WTC11 (cell line): ENCODE results near the gene SERPINA6.

Experiments used
- ATF2 ChIP-seq: sonication (generic); formaldehyde crosslinking; IDR thresholded peaks from 2 replicates; pipeline ENCODE4 v1.8.1; 2022; ENCODE audit warnings: low read depth, missing genetic modification reagents, borderline replicate concordance
- ATF3 ChIP-seq: sonication (generic); formaldehyde crosslinking; conservative IDR thresholded peaks from 2 replicates; pipeline ENCODE4 v1.8.1; 2022; ENCODE audit warnings: mild to moderate bottlenecking, missing genetic modification reagents
- CREM ChIP-seq: sonication (generic); formaldehyde crosslinking; IDR thresholded peaks from 2 replicates; pipeline ENCODE4 v1.8.1; 2022; ENCODE audit warnings: mild to moderate bottlenecking, missing genetic modification reagents, moderate library complexity
- CTCF ChIP-seq: fragments of 200-600 bp; IDR thresholded peaks from 2 replicates; pipeline ENCODE4 v1.8.0; 2022; ENCODE audit warnings: antibody characterized with exemption
- JUN ChIP-seq: sonication (generic); formaldehyde crosslinking; IDR thresholded peaks from 2 replicates; pipeline ENCODE4 v1.8.0; 2023; ENCODE audit warnings: mild to moderate bottlenecking, missing genetic modification reagents
- MXD4 ChIP-seq: fragments of 250-450 bp; sonication (Bioruptor Pico); IDR thresholded peaks from 2 replicates; pipeline ENCODE4 v1.8.0; 2021; ENCODE audit warnings: mild to moderate bottlenecking, moderate library complexity, borderline replicate concordance
- NFATC4 ChIP-seq: fragments of 250-450 bp; sonication (Bioruptor Pico); IDR thresholded peaks from 2 replicates; pipeline ENCODE4 v1.9.0; 2021; ENCODE audit warnings: mild to moderate bottlenecking
- NFYB ChIP-seq: sonication (generic); formaldehyde crosslinking; conservative IDR thresholded peaks from 2 replicates; pipeline ENCODE4 v1.8.0; 2022; ENCODE audit warnings: low read depth, missing genetic modification reagents
- TEAD1 ChIP-seq: sonication (generic); formaldehyde crosslinking; IDR thresholded peaks from 2 replicates; pipeline ENCODE4 v1.8.0; 2022; ENCODE audit warnings: mild to moderate bottlenecking, missing genetic modification reagents
- TP53 ChIP-seq: sonication (generic); formaldehyde crosslinking; IDR thresholded peaks from 2 replicates; pipeline ENCODE4 v1.8.1; 2023; ENCODE audit warnings: mild to moderate bottlenecking, missing genetic modification reagents
- ZBTB21 ChIP-seq: sonication (generic); formaldehyde crosslinking; IDR thresholded peaks from 2 replicates; pipeline ENCODE4 v1.8.1; 2023; ENCODE audit warnings: mild to moderate bottlenecking, missing genetic modification reagents, borderline replicate concordance

GRCh38 chr14:94314890-94315289, 8.2 kb downstream of the SERPINA6 start:
- no peak for TF ChIP-seq CTCF
- TF ChIP-seq JUN (CRISPR knock-in tag): no peak
- TF ChIP-seq NFATC4 (CRISPR knock-in tag): no peak
- TF ChIP-seq TP53: no peak
- TF ChIP-seq MXD4 (CRISPR knock-in tag): no peak
- no peak for TF ChIP-seq ATF3 (CRISPR knock-in tag)
- no peak for TF ChIP-seq ATF2 (CRISPR knock-in tag)
- TF ChIP-seq ZBTB21 (CRISPR knock-in tag): no peak
- no peak for TF ChIP-seq TEAD1 (CRISPR knock-in tag)
- TF ChIP-seq CREM (CRISPR knock-in tag): no peak
- no peak for TF ChIP-seq NFYB (CRISPR knock-in tag)
